Embryonic facial prominence (tissue), 1 donor: Measurements from ENCODE around the gene KRTAP9-3.
"Not testable (repeated sequence)": the region's sequence is repeated elsewhere in the genome, so short reads cannot be mapped to it uniquely, and the experiment has no call there.

Source experiments
- DNase-seq: peaks from one replicate; pipeline ENCODE4 v3.0.0-alpha.2; 2016; ENCODE audit errors: extremely low spot score

Gene KRTAP9-3

DNA sequence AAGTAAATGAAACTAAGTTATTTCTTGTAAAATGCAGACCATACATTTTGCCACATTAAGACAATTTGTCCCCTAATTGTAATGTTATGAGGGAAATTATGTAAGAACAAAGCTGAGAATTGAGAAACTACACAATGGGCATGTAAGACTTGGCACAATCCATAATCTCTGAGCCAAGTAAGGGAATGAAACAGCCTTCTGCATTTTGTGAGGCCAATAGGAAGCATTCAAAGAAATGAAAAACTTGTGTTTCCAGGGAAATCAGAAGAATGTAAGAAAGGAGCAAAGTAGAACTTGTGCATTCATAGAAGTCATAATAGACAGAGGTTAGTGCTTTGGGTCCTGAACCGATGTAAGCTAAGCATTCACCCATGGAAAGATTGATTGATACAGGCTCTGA is 19.0 kb downstream of the KRTAP9-3 start:
- no peak for DNase-seq

DNA sequence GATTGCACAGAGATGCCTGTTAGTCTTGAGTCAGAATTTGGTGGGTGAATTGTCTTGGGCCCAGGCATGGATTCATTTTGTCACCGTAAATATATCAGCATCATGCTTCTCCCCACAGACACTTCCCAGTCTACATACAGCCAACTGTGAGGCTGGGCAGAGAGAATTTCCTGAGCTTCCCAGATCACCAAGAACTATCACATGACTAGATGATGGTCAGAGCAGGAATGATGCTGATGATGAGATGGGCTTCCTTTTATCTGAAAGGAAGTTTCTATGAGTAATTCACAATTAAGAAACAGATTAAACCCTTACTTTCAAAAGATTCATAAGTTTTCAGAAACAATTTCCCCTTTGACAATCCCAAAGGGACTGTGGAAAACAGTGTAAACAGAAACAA is 22.6 kb downstream of the KRTAP9-3 start:
- no peak for DNase-seq

DNA sequence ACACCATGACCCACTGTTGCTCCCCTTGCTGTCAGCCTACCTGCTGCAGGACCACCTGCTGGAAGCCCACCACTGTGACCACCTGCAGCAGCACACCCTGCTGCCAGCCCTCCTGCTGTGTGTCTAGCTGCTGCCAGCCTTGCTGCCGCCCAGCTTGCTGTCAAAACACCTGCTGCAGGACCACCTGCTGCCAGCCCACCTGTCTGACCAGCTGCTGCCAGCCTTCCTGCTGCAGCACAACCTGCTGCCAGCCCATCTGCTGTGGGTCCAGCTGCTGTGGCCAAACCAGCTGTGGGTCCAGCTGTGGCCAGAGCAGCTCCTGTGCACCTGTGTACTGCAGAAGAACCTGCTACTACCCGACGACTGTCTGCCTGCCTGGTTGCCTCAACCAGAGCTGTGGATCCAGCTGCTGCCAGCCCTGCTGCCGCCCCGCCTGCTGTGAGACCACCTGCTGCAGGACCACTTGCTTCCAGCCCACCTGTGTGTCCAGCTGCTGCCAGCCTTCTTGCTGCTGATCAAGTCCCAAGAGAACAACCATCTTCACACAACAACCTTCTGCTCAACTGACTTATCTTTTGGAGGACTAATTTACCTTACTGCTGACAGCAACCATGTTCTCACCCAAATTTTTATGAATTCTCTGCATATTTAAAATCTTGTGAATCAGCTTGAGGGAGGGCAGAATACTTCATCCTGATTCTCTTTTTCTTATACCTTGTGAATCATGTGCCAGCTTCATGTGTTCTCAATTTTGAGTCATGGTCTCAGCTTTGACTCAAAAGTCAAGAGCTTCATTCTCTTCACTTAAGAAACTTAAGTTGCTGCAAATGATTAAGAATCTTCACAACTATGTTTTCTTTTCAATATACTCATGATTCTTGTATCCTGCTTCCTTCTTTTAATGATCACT is 23.4 kb downstream of the KRTAP9-3 start, which contains the start of gene KRTAP9-9:
TSS of gene KRTAP9-9 (plus strand) at position 4 of the 910 bp plus-strand sequence.
- not testable (repeated sequence) for DNase-seq

DNA sequence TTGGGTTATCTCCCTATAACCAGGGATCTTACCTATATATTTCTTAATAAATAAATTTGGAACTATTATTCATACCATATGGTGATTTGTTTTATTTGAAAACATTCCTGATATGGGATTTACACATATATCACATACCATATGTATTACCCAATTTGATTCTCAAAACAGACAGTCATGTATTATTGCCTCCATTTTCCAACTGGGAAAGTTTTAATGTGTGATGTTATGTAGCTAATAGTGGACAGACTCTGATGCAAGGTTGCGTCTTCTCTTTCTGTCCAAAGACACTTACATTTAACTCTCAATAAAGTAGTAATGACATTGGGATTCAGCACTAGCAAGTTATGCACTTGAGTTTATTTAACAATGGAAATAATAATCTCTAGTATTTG is 24.0 kb downstream of the KRTAP9-3 start:
- no peak for DNase-seq

DNA sequence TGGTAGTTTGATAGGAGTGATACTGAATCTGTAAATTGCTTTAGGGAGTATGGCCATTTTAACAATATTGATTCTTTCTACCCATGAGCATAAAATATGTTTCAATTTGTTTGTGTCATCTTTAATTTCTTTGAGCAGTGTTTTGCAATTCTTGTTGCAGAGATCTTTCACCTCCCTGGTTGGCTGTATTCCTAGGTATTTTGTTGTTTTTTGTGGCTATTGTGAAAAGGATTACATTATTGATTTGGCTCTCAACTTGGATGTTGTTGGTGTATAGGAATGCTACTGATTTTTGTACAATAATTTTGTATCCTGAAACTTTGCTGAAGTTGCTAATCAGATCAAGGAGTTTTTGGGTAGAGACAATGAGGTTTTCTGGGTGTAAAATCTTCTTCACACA is 26.2 kb downstream of the KRTAP9-3 start:
- DNase-seq = no peak

DNA sequence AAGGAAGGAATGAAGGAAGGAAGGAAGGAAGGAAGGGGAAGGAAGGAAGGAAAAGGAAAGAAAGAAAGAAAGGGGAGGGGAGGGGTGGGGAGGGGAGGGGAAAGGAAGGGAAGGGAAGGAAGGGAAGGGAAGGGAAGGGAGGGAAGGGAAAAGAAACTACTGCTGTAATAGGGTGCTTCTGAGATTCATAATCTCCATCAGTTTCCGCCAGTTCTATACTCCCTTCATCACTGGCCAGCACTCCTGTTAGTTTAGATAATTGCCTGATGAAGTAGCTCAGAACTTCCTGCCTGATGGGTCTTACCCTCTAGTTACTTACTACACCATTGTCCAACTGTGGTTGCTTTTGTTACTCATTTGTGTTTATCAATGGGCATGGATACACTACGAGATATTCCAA is 31.0 kb downstream of the KRTAP9-3 start:
- DNase-seq = no peak

DNA sequence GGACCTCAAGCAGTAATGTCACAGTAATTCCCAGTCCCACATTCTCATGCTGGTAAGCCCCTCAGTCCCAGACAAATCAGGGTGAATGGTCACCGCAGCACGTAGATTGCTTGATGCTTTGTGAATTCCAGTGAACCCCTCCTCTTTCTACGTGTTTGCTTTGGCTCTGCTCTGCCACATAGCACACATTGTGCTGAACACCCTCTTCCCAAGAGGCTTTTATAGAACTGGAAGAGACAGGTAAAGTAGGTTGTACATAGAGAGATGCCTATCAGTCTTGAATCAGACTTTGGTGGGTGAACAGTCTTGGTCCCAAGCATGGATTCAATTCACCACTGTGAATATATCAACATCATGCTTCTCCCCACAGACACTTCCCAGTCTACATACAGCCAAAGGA is 32.4 kb downstream of the KRTAP9-3 start:
- DNase-seq = no peak

DNA sequence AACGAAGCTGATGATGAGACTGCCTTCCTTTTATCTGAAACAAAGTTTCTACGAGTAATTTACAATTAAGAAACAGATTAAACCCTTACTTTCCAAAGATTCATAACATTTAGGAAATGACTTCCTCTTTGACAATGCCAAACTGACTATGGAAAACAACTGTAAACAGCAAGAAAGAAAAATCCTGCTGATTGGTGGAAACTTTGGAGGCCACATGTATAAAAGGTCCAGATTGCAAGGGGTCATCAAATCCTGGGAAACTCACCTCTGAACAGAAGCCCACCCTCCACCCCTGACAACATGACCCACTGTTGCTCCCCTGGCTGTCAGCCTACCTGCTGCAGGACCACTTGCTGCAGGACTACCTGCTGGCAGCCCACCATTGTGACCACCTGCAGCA is 32.8 kb downstream of the KRTAP9-3 start, which contains the start of gene KRTAP9-6:
TSS of gene KRTAP9-6 (plus strand) at position 301 of the 400 bp plus-strand sequence. CDS start at position 301, 0 bp downstream.
- DNase-seq = no peak

DNA sequence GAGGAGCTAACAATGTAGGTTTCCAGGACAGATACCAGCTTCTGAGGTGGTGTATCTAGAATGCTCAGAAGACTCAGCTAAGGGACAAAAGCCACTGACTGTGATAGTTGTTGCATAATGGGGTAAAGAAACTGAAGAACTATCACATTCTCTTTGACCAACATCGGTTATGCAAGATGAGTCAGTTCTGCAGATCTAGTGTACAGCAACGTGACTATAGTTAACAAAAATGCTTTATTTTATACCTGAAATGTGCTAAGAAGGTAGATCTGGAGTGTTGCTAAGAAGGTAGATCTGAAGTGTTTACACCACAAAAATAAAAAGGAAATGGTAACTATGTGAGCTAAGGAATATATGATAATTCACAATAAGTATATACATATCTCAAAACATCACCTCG is 35.5 kb downstream of the KRTAP9-3 start:
- no peak for DNase-seq

DNA sequence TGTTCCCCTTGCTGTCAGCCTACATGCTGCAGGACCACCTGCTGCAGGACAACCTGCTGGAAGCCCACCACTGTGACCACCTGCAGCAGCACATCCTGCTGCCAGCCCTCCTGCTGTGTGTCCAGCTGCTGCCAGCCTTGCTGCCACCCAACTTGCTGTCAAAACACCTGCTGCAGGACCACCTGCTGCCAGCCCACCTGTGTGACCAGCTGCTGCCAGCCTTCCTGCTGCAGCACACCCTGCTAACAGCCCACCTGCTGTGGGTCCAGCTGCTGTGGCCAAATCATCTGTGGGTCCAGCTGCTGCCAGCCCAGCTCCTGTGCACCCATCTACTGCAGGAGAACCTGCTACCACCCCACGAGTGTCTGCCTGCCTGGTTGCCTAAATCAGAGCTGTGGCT is 39.1 kb downstream of the KRTAP9-3 start:
- not testable (repeated sequence) for DNase-seq

DNA sequence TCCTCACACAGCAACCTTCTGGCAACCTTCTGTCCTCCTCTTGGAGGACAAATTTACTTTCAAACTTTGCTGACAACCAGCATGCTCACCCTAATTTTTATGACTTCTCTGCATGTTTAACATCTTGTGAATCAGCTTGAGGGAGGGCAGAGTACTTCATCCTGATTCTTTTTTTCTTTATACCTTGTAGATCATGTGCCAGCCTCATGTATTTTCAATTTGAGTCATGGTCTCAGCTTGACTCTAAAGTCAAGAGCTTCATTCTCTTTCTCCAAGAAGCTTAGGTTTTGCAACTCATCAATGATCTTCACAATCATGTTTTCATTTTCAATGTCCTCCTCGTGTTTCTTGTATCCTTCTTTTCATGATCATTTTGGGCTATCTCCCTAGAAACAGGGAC is 39.6 kb downstream of the KRTAP9-3 start:
- DNase-seq = no peak

DNA sequence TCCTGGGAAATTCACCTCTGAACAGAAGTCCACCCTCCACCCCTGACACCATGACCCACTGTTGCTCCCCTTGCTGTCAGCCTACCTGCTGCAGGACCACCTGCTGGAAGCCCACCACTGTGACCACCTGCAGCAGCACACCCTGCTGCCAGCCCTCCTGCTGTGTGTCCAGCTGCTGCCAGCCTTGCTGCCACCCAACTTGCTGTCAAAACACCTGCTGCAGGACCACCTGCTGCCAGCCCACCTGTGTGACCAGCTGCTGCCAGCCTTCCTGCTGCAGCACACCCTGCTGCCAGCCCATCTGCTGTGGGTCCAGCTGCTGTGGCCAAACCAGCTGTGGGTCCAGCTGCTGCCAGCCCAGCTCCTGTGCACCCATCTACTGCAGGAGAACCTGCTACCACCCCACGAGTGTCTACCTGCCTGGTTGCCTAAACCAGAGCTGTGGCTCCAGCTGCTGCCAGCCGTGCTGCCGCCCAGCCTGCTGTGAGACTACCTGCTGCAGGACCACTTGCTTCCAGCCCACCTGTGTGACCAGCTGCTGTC is 43.5 kb downstream of the KRTAP9-3 start, which contains the start of gene KRTAP9-7:
TSS of gene KRTAP9-7 (plus strand) at position 51 of the 543 bp plus-strand sequence. CDS start at position 51, 0 bp downstream.
- DNase-seq = not testable (repeated sequence)

DNA sequence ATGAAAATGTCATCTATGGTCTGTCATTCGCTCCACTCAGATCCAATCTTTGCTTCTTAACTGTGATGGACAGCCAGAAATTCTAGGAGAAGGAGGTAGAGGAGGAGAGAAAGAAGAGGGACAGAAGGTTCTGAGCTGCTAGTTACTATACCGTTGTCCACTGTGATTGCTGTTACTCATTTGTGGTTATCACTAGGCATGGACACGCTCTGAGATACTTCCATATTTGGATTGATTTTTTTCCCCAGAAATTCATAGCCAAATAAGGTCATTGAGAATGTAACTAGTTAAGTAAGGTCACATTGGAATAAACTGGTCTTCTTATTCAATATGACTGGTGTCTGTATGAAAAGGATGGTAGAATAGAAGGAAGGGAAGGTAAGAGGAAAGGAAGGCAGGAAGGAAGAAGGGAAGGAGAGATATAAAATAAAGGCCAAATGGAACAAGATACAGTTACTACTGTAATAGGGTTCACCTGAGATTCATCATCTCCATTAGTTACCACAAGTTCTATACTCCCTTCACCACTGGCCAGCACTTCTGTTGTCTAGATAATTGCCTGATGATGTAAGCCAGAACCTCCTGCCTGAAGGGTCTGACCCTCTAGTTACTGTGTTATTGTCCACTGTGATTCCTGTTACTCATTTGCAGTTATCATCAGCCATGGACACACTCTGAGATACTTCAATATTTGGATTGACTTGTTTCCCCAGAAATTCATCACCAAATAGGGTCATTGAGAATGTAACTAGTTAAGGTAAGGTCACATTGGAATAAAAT is 46.1 kb downstream of the KRTAP9-3 start:
- DNase-seq = no peak
